ENCODE data around the gene PEX7. TPM values are rescaled to one million over a fixed set of nuclear protein-coding genes. Genes with fewer than 3 reads are reported as not detected.
"Not testable (repeated sequence)": the region's sequence is repeated elsewhere in the genome, so short reads cannot be mapped to it uniquely, and the experiment has no call there.

PEX7 gene
- total RNA-seq, 6 experiments from 2014 or later, result 4.8 to 8.7 (median 5.2) TPM

GRCh38 chr6:136846046-136846445 lies 23.7 kb downstream of the PEX7 start:
- Histone ChIP-seq H3K4me3 (no peak overlapping the region), H3K27ac (no peak overlapping the region), H3K9me3 (no peaks in the 10 kb centered on the region), H3K4me1 (no peaks in the 10 kb centered on the region), H3K36me3 (no peaks in the 10 kb centered on the region), H3K27me3 (no peaks in the 10 kb centered on the region)
- no peak for DNase-seq
- intact Hi-C loops (cut with DNase I), result no loop called here
- 59% methylated on average over 3 of the region's 3 CpGs for WGBS (ENCODE audit: insufficient coverage, low coverage, low lambda C conversion rate, missing lambda C conversion rate)
- peak; percentile 58 to 65 (median 61) for ATAC-seq
- TF ChIP-seq CTCF (IDR thresholded peaks at IDR 0.05) (peak; percentile 32 to 81 (median 72)), POLR2A (IDR thresholded peaks at IDR 0.05) (no peak)

- H3K27me3 ChIP-seq; H3K4me3 ChIP-seq; H3K9me3 ChIP-seq; H3K4me1 ChIP-seq; H3K27ac ChIP-seq; H3K36me3 ChIP-seq; DNase-seq; ATAC-seq; intact Hi-C loops (cut with DNase I): not testable (repeated sequence)
- WGBS (ENCODE audit: insufficient coverage, low coverage, low lambda C conversion rate, missing lambda C conversion rate), result 83% methylated on average over 3 of the region's 4 CpGs
These were observed 24.1 kb downstream of the PEX7 start for GRCh38 chr6:136846477-136846876.

GRCh38 chr6:136849979-136850563 lies 27.7 kb downstream of the PEX7 start:
- DNase-seq; H3K27me3 ChIP-seq; H3K36me3 ChIP-seq; H3K4me1 ChIP-seq; H3K9me3 ChIP-seq; H3K4me3 ChIP-seq; ATAC-seq; intact Hi-C loops (cut with DNase I); H3K27ac ChIP-seq: not testable (repeated sequence)
- 74% methylated on average over 4 of the region's 4 CpGs for WGBS (ENCODE audit: insufficient coverage, low coverage, low lambda C conversion rate, missing lambda C conversion rate)

- no peak for DNase-seq
- Histone ChIP-seq H3K36me3 (no peaks in the 10 kb centered on the region), H3K4me1 (no peaks in the 10 kb centered on the region), H3K27ac (no peak overlapping the region), H3K4me3 (no peak overlapping the region), H3K27me3 (no peaks in the 10 kb centered on the region), H3K9me3 (no peaks in the 10 kb centered on the region)
- intact Hi-C loops (cut with DNase I), result no loop called here
- WGBS (ENCODE audit: insufficient coverage, low coverage, low lambda C conversion rate, missing lambda C conversion rate), result 77% methylated on average over 5 of the region's 5 CpGs
- ATAC-seq, result peak; percentile 18 to 51 (median 22)
- TF ChIP-seq POLR2A (IDR thresholded peaks at IDR 0.05) (no peak), CTCF (IDR thresholded peaks at IDR 0.05) (no peak)
These were observed 37.0 kb downstream of the PEX7 start for GRCh38 chr6:136859430-136859829.

- intact Hi-C loops (cut with DNase I), result no loop called here
- H3K27me3 ChIP-seq, result no peaks in the 10 kb centered on the region
- no peak for DNase-seq
- no peaks in the 10 kb centered on the region for H3K9me3 ChIP-seq
- no peaks in the 10 kb centered on the region for H3K4me1 ChIP-seq
- TF ChIP-seq POLR2A (IDR thresholded peaks at IDR 0.05) (no peak), CTCF (IDR thresholded peaks at IDR 0.05) (no peak)
- H3K4me3 ChIP-seq, result no peak overlapping the region
- H3K36me3 ChIP-seq, result no peaks in the 10 kb centered on the region
- no peak overlapping the region for H3K27ac ChIP-seq
- WGBS (ENCODE audit: insufficient coverage, low coverage, low lambda C conversion rate, missing lambda C conversion rate), result 100% methylated on average over 1 of the region's 1 CpG
- ATAC-seq, result no peak
These were observed 37.7 kb downstream of the PEX7 start for GRCh38 chr6:136860043-136860442.

GRCh38 chr6:136862662-136863061 lies 40.3 kb downstream of the PEX7 start:
- H3K4me1 ChIP-seq, result peaks cover 0 to 4% (median 0%) of the 10 kb centered on the region in 4 donors
- H3K4me3 ChIP-seq, result no peak overlapping the region
- no peaks in the 10 kb centered on the region for H3K36me3 ChIP-seq
- ATAC-seq (no peak), DNase-seq (no peak)
- TF ChIP-seq CTCF (IDR thresholded peaks at IDR 0.05), result no peak
- intact Hi-C loops (cut with DNase I), result no loop called here
- no peaks in the 10 kb centered on the region for H3K27me3 ChIP-seq
- H3K27ac ChIP-seq, result no peak overlapping the region
- 86% methylated on average over 1 of the region's 1 CpG for WGBS (ENCODE audit: insufficient coverage, low coverage, low lambda C conversion rate, missing lambda C conversion rate)
- H3K9me3 ChIP-seq, result no peaks in the 10 kb centered on the region
